GM12878 (cell line): ENCODE measurements around the gene RAB22A. TPM values are rescaled to one million over a fixed set of nuclear protein-coding genes. Genes with fewer than 3 reads are reported as not detected.

Source experiments
- ATAC-seq: fragments of 200-7000 bp; cut with Tn5 transposase; 3 replicates; pipeline ENCODE4 v1.9.1; 2020; ENCODE audit warnings: mild to moderate bottlenecking, moderate library complexity
- BruUV-seq: library from RNA; stranded (reverse); fragments of 400-500 nt; replicated peaks from 2 replicates; lab custom pipeline; 2021; lab: Mats Ljungman, UMichigan
- CTCF ChIA-PET: fragments of 300-600 bp; sonication (Branson Sonifier 250); formaldehyde crosslinking; extraction: SDS; loops from one replicate; lab custom pipeline; 2021; ENCODE audit warnings: inconsistent platforms; lab: Yijun Ruan, JAX
- POLR2A ChIA-PET: fragments of 350-600 bp; formaldehyde crosslinking; extraction: SDS; loops from one replicate; lab custom pipeline; 2021; ENCODE audit warnings: inconsistent platforms; lab: Charles Lee
- RAD21 ChIA-PET: fragments of 300-600 bp; sonication (Branson Sonifier 250); formaldehyde crosslinking; loops from one replicate; lab custom pipeline; 2023; ENCODE audit warnings: antibody characterized with exemption; ENCODE audit not compliant: unreplicated experiment; lab: Charles Lee
- SMC1A ChIA-PET: fragments of 300-600 bp; sonication (Branson Sonifier 250); formaldehyde crosslinking; loops from one replicate; lab custom pipeline; 2023; ENCODE audit not compliant: unreplicated experiment, uncharacterized antibody; lab: Charles Lee
- DNase-seq: peaks from one replicate; pipeline ENCODE4 v3.0.0-alpha.2; 2011; ENCODE audit warnings: low read depth, low spot score
- FAIRE-seq: peaks from 3 replicates; lab custom pipeline; 2011; peaks lifted over from hg19 to GRCh38; lab: Jason Lieb, UNC
- H2AFZ ChIP-seq: 2 replicates; pipeline ENCODE4 v1.6.0; 2011; ENCODE audit warnings: low read depth, low read length, control low read depth; ENCODE audit not compliant: control insufficient read depth
- H3K27ac ChIP-seq: 2 replicates; pipeline ENCODE4 v1.5.1; 2011; ENCODE audit warnings: control low read depth; ENCODE audit not compliant: control insufficient read depth, insufficient read depth
- H3K27me3 ChIP-seq, 2 experiments: replicated peaks in 1 of 2; 2 replicates each; pipeline versions ENCODE4 v1.6.0 to v1.6.1; 2011; ENCODE audit warnings: low read length in 1 of 2; ENCODE audit not compliant: control insufficient read depth in 2 of 2, insufficient read depth in 2 of 2
- H3K36me3 ChIP-seq, 2 experiments: 2 replicates each; pipeline ENCODE4 v1.5.1; 2011; ENCODE audit warnings: low read length in 1 of 2; ENCODE audit not compliant: control insufficient read depth in 2 of 2, insufficient read depth in 2 of 2
- H3K4me1 ChIP-seq: 2 replicates; pipeline ENCODE4 v1.6.1; 2011; ENCODE audit warnings: mild to moderate bottlenecking, low read length, moderate library complexity, mixed read lengths; ENCODE audit not compliant: control insufficient read depth, insufficient read depth
- H3K4me2 ChIP-seq: 2 replicates; pipeline ENCODE4 v1.6.0; 2011; ENCODE audit warnings: control low read depth; ENCODE audit not compliant: control insufficient read depth, insufficient read depth
- H3K4me3 ChIP-seq: fragments of 200-600 bp; sonication (generic); 2 replicates; pipeline ENCODE4 v1.5.1; 2016
- H3K79me2 ChIP-seq: 2 replicates; pipeline ENCODE4 v1.6.0; 2011; ENCODE audit warnings: low read length; ENCODE audit not compliant: control insufficient read depth, insufficient read depth
- H3K9ac ChIP-seq: 2 replicates; pipeline ENCODE4 v1.8.0; 2011; ENCODE audit warnings: low read length, control low read depth, mixed read lengths; ENCODE audit not compliant: control insufficient read depth, insufficient read depth
- H3K9me3 ChIP-seq: replicated peaks from 3 replicates; pipeline ENCODE4 v1.5.1; 2011; ENCODE audit warnings: mild to moderate bottlenecking, low read length; ENCODE audit not compliant: control insufficient read depth, insufficient read depth
- H4K20me1 ChIP-seq: 2 replicates; pipeline ENCODE4 v1.6.0; 2011; ENCODE audit not compliant: control insufficient read depth, insufficient read depth
- CHD2 ChIP-seq: IDR thresholded peaks from 2 replicates; pipeline ENCODE4 v1.6.1; 2011; ENCODE audit warnings: low read depth, low read length, improper control_type of control experiment, borderline replicate concordance
- E4F1 ChIP-seq: fragments of 450-650 bp; IDR thresholded peaks from 2 replicates; pipeline ENCODE4 v1.6.1; 2018; ENCODE audit warnings: borderline replicate concordance, mild to moderate bottlenecking; ENCODE audit not compliant: partially characterized antibody
- NBN ChIP-seq: fragments of 450-650 bp; IDR thresholded peaks from 2 replicates; pipeline ENCODE4 v1.6.1; 2016
- NFIC ChIP-seq: IDR thresholded peaks from 2 replicates; pipeline ENCODE4 v1.6.1; 2012; ENCODE audit warnings: low read depth, mild to moderate bottlenecking, inconsistent platforms, low read length, moderate library complexity
- POLR2AphosphoS5 ChIP-seq: IDR thresholded peaks from 2 replicates; pipeline ENCODE4 v1.6.1; 2011; ENCODE audit warnings: mild to moderate bottlenecking, low read length, inconsistent platforms
- POU2F2 ChIP-seq: IDR thresholded peaks from 3 replicates; pipeline ENCODE4 v1.6.1; 2011; ENCODE audit warnings: low read depth, mild to moderate bottlenecking, low read length, borderline replicate concordance
- USF1 ChIP-seq: IDR thresholded peaks from 2 replicates; pipeline ENCODE4 v1.6.1; 2011; ENCODE audit warnings: borderline replicate concordance, low read depth, mild to moderate bottlenecking, moderate library complexity, mixed read lengths, low read length; ENCODE audit not compliant: insufficient read depth; ENCODE audit errors: extremely low read length
- ZBED1 ChIP-seq: IDR thresholded peaks from 2 replicates; pipeline ENCODE4 v1.6.1; 2016; ENCODE audit warnings: borderline replicate concordance
- ZNF217 ChIP-seq: fragments of 450-650 bp; IDR thresholded peaks from 2 replicates; pipeline ENCODE4 v1.6.1; 2017; ENCODE audit warnings: antibody characterized with exemption, mild to moderate bottlenecking
- ZNF384 ChIP-seq: IDR thresholded peaks from 2 replicates; pipeline ENCODE4 v1.6.1; 2012; ENCODE audit warnings: low read depth, mild to moderate bottlenecking, low read length, improper control_type of control experiment, borderline replicate concordance
- WGBS: methylation state at CpG from one replicate; pipeline ENCODE4 v1.1.6; 2016; ENCODE audit warnings: low lambda C conversion rate; ENCODE audit not compliant: insufficient replicate concordance, insufficient coverage; ENCODE audit errors: missing lambda C conversion rate; 5-methylcytosine and 5-hydroxymethylcytosine counted together
- in situ Hi-C: fragments of 300-500 bp; cut with MboI; formaldehyde crosslinking; loops from 9 replicates; pipeline ENCODE4 v1.14.3; 2018; ENCODE audit warnings: mixed read lengths
- intact Hi-C: fragments of 100-400 bp; cut with micrococcal nuclease; formaldehyde crosslinking; loops from one replicate; pipeline ENCODE4 v1.14.2; 2022; ENCODE audit not compliant: unreplicated experiment
- polyA plus RNA-seq, 11 experiments: library from polyadenylated mRNA; depleted of rRNA in 4 of 11; unstranded in 6 of 11; stranded (reverse) in 5 of 11; fragments of >200 nt; fragmentation: Nextera tagmentation in 4 of 11; fragmentation: Illumina TruSeq in 1 of 11; extraction: Ambion mirVana in 4 of 11; extraction: Trizol in 1 of 11; gene quantifications; 1 replicate in 1 of 11; 2 replicates in 10 of 11; pipeline versions ENCODE4 v1.2.1 to v1.2.3, GENCODE V29; 2011 to 2016; ENCODE audit warnings: inconsistent platforms in 2 of 11, missing spikeins in 2 of 11, low read depth in 1 of 11
- total RNA-seq, 4 experiments: library from RNA; depleted of rRNA in 3 of 4; stranded (reverse); fragments of >200 nt in 3 of 4; fragmentation: Illumina TruSeq in 1 of 4; extraction: Trizol in 1 of 4; gene quantifications; 2 replicates each; pipeline versions ENCODE4 v1.2.1 to v1.2.3, GENCODE V29; 2013 to 2021

The RAB22A gene
- total and polyA plus RNA-seq, 10 of the 15 experiments (the other 5 are each of a cell fraction or from before 2014, with no cell fraction given), result 2.7 to 12.0 (median 10.0) TPM

- intact Hi-C loops (no loop called here), in situ Hi-C loops (no loop called here)
- Histone ChIP-seq H3K9ac (no peak overlapping the region), H3K4me1 (no peaks in the 10 kb centered on the region), H3K27me3 (no peaks in the 10 kb centered on the region), H3K9me3 (no peaks in the 10 kb centered on the region), H3K27ac (no peak overlapping the region), H4K20me1 (no peaks in the 10 kb centered on the region), H3K36me3 (peaks cover 1 to 13% of the 10 kb centered on the region in 2 experiments; a peak in 3 of 4 replicates), H2AFZ (no peak overlapping the region), H3K79me2 (no peaks in the 10 kb centered on the region), H3K4me2 (no peak overlapping the region), H3K4me3 (no peak overlapping the region)
- CTCF ChIA-PET, result interaction anchor here (1.6 kb wide), 1 partner anchor 14 kb away, joined by 4 read pairs; no protein-coding TSS in a partner anchor
- POLR2A ChIA-PET, result no interaction called here
- ATAC-seq, result no peak
- RAD21 ChIA-PET, result no interaction called here
- TF ChIP-seq ZBED1, result no peak
- no peak for TF ChIP-seq POLR2AphosphoS5
- no peak for TF ChIP-seq CHD2
- TF ChIP-seq ZNF217, result no peak
- no peak for DNase-seq
- WGBS, result 100% methylated on average over 1 of the region's 1 CpG
- SMC1A ChIA-PET, result interaction anchor here (1.2 to 3.2 kb wide), 2 partner anchors 9 to 125 kb away, joined by 3 to 10 read pairs; no protein-coding TSS in a partner anchor
- BruUV-seq, result no TSS peak
- FAIRE-seq, result no peak
These were observed 52.6 kb downstream of the RAB22A start for GRCh38 chr20:58362206-58362516.

GRCh38 chr20:58362970-58363369 lies 53.5 kb downstream of the RAB22A start:
- H3K9me3 ChIP-seq, result no peaks in the 10 kb centered on the region
- POLR2A ChIA-PET, result no interaction called here
- FAIRE-seq (no peak), ATAC-seq (no peak), DNase-seq (no peak)
- H4K20me1 ChIP-seq, result no peaks in the 10 kb centered on the region
- no peak overlapping the region for H3K9ac ChIP-seq
- H3K4me3 ChIP-seq, result no peak overlapping the region
- 95% methylated on average over 4 of the region's 4 CpGs for WGBS
- in situ Hi-C loops (no loop called here), intact Hi-C loops (no loop called here)
- no peaks in the 10 kb centered on the region for H3K79me2 ChIP-seq
- H3K27me3 ChIP-seq, result no peaks in the 10 kb centered on the region
- no peak overlapping the region for H3K4me2 ChIP-seq
- peaks cover 1 to 13% of the 10 kb centered on the region in 2 experiments; a peak in 3 of 4 replicates for H3K36me3 ChIP-seq
- CTCF ChIA-PET, result no interaction called here
- H3K27ac ChIP-seq, result no peak overlapping the region
- RAD21 ChIA-PET, result no interaction called here
- H2AFZ ChIP-seq, result no peak overlapping the region
- SMC1A ChIA-PET, result interaction anchor here (1.2 to 3.2 kb wide), 2 partner anchors 10 to 126 kb away, joined by 3 to 10 read pairs; no protein-coding TSS in a partner anchor
- TF ChIP-seq ZNF384 (no peak), E4F1 (no peak), NBN (no peak), USF1 (no peak), POU2F2 (no peak), NFIC (no peak)
- no TSS peak for BruUV-seq
- H3K4me1 ChIP-seq, result no peaks in the 10 kb centered on the region
